Neuronal stem cell (in vitro differentiated cells): Measurements from ENCODE around the gene RNF11.

Source experiments
- DNase-seq: peaks from one replicate; pipeline ENCODE4 v3.0.0-alpha.2; 2013; ENCODE audit warnings: low spot score
- H2AFZ ChIP-seq: one replicate; pipeline ENCODE4 v1.6.1; 2013; ENCODE audit warnings: mild to moderate bottlenecking, low read length, inconsistent platforms
- H2AK5ac ChIP-seq: 2 replicates; pipeline ENCODE4 v1.6.1; 2013; ENCODE audit warnings: low read depth, mild to moderate bottlenecking, inconsistent platforms, low read length, moderate library complexity, mixed read lengths
- H2BK120ac ChIP-seq: 2 replicates; pipeline ENCODE4 v1.6.1; 2013; ENCODE audit warnings: low read depth, mild to moderate bottlenecking, inconsistent platforms, low read length, moderate library complexity, mixed read lengths
- H2BK12ac ChIP-seq: one replicate; pipeline ENCODE4 v1.6.1; 2013; ENCODE audit warnings: low read length, inconsistent platforms
- H2BK15ac ChIP-seq: 2 replicates; pipeline ENCODE4 v1.6.1; 2013; ENCODE audit warnings: mild to moderate bottlenecking, low read length, inconsistent platforms, mixed read lengths
- H2BK5ac ChIP-seq: one replicate; pipeline ENCODE4 v1.6.1; 2013; ENCODE audit warnings: inconsistent platforms, mild to moderate bottlenecking, low read length, moderate library complexity
- H3K14ac ChIP-seq: one replicate; pipeline ENCODE4 v1.6.1; 2013; ENCODE audit warnings: low read length, inconsistent platforms
- H3K18ac ChIP-seq: 2 replicates; pipeline ENCODE4 v1.6.1; 2013; ENCODE audit warnings: low read length, inconsistent platforms
- H3K23ac ChIP-seq: 2 replicates; pipeline ENCODE4 v1.6.1; 2013; ENCODE audit warnings: low read depth, mild to moderate bottlenecking, mixed read lengths, low read length, inconsistent platforms; ENCODE audit not compliant: poor library complexity
- H3K27ac ChIP-seq: replicated peaks from 3 replicates; pipeline ENCODE4 v1.5.1; 2013; ENCODE audit warnings: low read length, inconsistent platforms
- H3K27me3 ChIP-seq, 3 experiments: 2 replicates each; pipeline ENCODE4 v1.6.1; 2013; ENCODE audit warnings: low read length in 3 of 3, mild to moderate bottlenecking in 2 of 3, inconsistent platforms in 1 of 3, low read depth in 1 of 3, mixed read lengths in 1 of 3, moderate library complexity in 1 of 3; ENCODE audit not compliant: control insufficient read depth in 3 of 3, insufficient read depth in 3 of 3
- H3K36me3 ChIP-seq, 2 donors: replicated peaks in 1 of 2; 2 replicates each; pipeline ENCODE4 v1.6.1; 2013; ENCODE audit warnings: low read length in 2 of 2; ENCODE audit not compliant: control insufficient read depth in 2 of 2, insufficient read depth in 2 of 2
- H3K4ac ChIP-seq: 2 replicates; pipeline ENCODE4 v1.6.1; 2013; ENCODE audit warnings: inconsistent platforms, mild to moderate bottlenecking, low read length, moderate library complexity
- H3K4me1 ChIP-seq, 2 donors: 1 replicate in 1 of 2; 2 replicates in 1 of 2; pipeline ENCODE4 v1.6.1; 2013; ENCODE audit warnings: low read length in 2 of 2, low read depth in 1 of 2; ENCODE audit not compliant: control insufficient read depth in 2 of 2, insufficient read depth in 1 of 2
- H3K4me2 ChIP-seq: one replicate; pipeline ENCODE4 v1.6.1; 2013; ENCODE audit warnings: mild to moderate bottlenecking, low read length, inconsistent platforms; ENCODE audit not compliant: insufficient read depth, poor library complexity, severe bottlenecking
- H3K4me3 ChIP-seq, 2 donors: 2 replicates each; pipeline ENCODE4 v1.5.1; 2013; ENCODE audit warnings: low read length in 2 of 2, mild to moderate bottlenecking in 2 of 2, inconsistent platforms in 1 of 2, moderate library complexity in 1 of 2
- H3K79me1 ChIP-seq: one replicate; pipeline ENCODE4 v1.6.1; 2013; ENCODE audit warnings: low read depth, mild to moderate bottlenecking, inconsistent platforms, low read length, moderate library complexity
- H3K9ac ChIP-seq: one replicate; pipeline ENCODE4 v1.6.1; 2013; ENCODE audit warnings: mild to moderate bottlenecking, low read depth, low read length, inconsistent platforms; ENCODE audit not compliant: poor library complexity
- H3K9me3 ChIP-seq, 2 donors: replicated peaks in 1 of 2; 2 replicates each; pipeline versions ENCODE3 to v1.6.1; 2013; ENCODE audit warnings: low read length in 2 of 2, mild to moderate bottlenecking in 2 of 2, inconsistent platforms in 1 of 2, low read depth in 1 of 2, mixed read lengths in 1 of 2, moderate library complexity in 1 of 2; ENCODE audit not compliant: control insufficient read depth in 2 of 2, insufficient read depth in 1 of 2
- H4K8ac ChIP-seq: one replicate; pipeline ENCODE4 v1.6.1; 2013; ENCODE audit warnings: low read depth, mild to moderate bottlenecking, inconsistent platforms, low read length, moderate library complexity
- H4K91ac ChIP-seq: one replicate; pipeline ENCODE4 v1.6.1; 2013; ENCODE audit warnings: low read length, low read depth, mild to moderate bottlenecking, inconsistent platforms; ENCODE audit not compliant: poor library complexity
- WGBS, 2 donors: extraction: QIAGEN DNeasy Blood & Tissue Kit; methylation state at CpG; one replicate each; pipeline ENCODE4 v1.1.7; 2013; ENCODE audit warnings: missing lambda C conversion rate in 2 of 2, mixed read lengths in 1 of 2; ENCODE audit not compliant: insufficient read length in 2 of 2, insufficient replicate concordance in 1 of 2; ENCODE audit errors: extremely low coverage in 2 of 2; 5-methylcytosine and 5-hydroxymethylcytosine counted together

Gene RNF11

GRCh38 chr1:51237351-51238033, 1.4 kb downstream of the RNF11 start:
- peak overlapping the region; percentile 81 for H3K4me2 ChIP-seq
- no peak overlapping the region for H2BK12ac ChIP-seq
- peak overlapping the region; percentile 83 to 94 for H3K4me3 ChIP-seq
- no CpG with 5 or more reads among the region's 9 CpGs for WGBS, 2 donors
- no peak overlapping the region for H4K91ac ChIP-seq
- H3K23ac ChIP-seq, result no peak overlapping the region
- H3K4me1 ChIP-seq, result peaks cover 15 to 24% of the 10 kb centered on the region in 2 donors
- H2BK15ac ChIP-seq, result no peak overlapping the region
- peak overlapping the region; percentile 97 for H3K9ac ChIP-seq
- no peak overlapping the region for H2BK5ac ChIP-seq
- H3K4ac ChIP-seq, result no peak overlapping the region
- no peak for DNase-seq
- no peak overlapping the region for H3K14ac ChIP-seq
- no peaks in the 10 kb centered on the region for H3K27me3 ChIP-seq
- no peak overlapping the region for H2AK5ac ChIP-seq
- H3K18ac ChIP-seq, result no peak overlapping the region
- H2AFZ ChIP-seq, result peak overlapping the region; percentile 89
- H2BK120ac ChIP-seq, result no peak overlapping the region
- no peak overlapping the region for H4K8ac ChIP-seq
- no peak overlapping the region for H3K27ac ChIP-seq
- H3K79me1 ChIP-seq, result peaks cover 5% of the 10 kb centered on the region
- no peaks in the 10 kb centered on the region for H3K9me3 ChIP-seq
- no peaks in the 10 kb centered on the region for H3K36me3 ChIP-seq

- no peak overlapping the region for H2AK5ac ChIP-seq
- no peaks in the 10 kb centered on the region for H3K9me3 ChIP-seq
- no CpG with 5 or more reads among the region's 7 CpGs for WGBS, 2 donors
- peaks cover 0 to 4% of the 10 kb centered on the region in 2 donors for H3K36me3 ChIP-seq
- H4K91ac ChIP-seq, result no peak overlapping the region
- no peak overlapping the region for H3K9ac ChIP-seq
- peaks cover 5% of the 10 kb centered on the region for H3K79me1 ChIP-seq
- H2BK15ac ChIP-seq, result no peak overlapping the region
- H3K4ac ChIP-seq, result no peak overlapping the region
- no peak overlapping the region for H4K8ac ChIP-seq
- no peak overlapping the region for H3K23ac ChIP-seq
- no peak overlapping the region for H2BK5ac ChIP-seq
- H3K27ac ChIP-seq, result peak overlapping the region; percentile 6
- no peaks in the 10 kb centered on the region for H3K27me3 ChIP-seq
- H3K4me1 ChIP-seq, result peaks cover 15 to 24% of the 10 kb centered on the region in 2 donors
- no peak overlapping the region for H2AFZ ChIP-seq
- no peak overlapping the region for H3K18ac ChIP-seq
- peak overlapping the region; percentile 27 to 83 for H3K4me3 ChIP-seq
- peak; percentile 23 for DNase-seq
- H2BK120ac ChIP-seq, result no peak overlapping the region
- H2BK12ac ChIP-seq, result no peak overlapping the region
- H3K14ac ChIP-seq, result no peak overlapping the region
- H3K4me2 ChIP-seq, result peak overlapping the region; percentile 38
These were observed 1.9 kb downstream of the RNF11 start for GRCh38 chr1:51238034-51238403.

- H3K14ac ChIP-seq, result no peak overlapping the region
- peak; percentile 15 for DNase-seq
- peaks cover 12 to 20% of the 10 kb centered on the region in 2 donors for H3K4me1 ChIP-seq
- no peaks in the 10 kb centered on the region for H3K9me3 ChIP-seq
- H3K4me2 ChIP-seq, result no peak overlapping the region
- no peak overlapping the region for H3K9ac ChIP-seq
- H2BK15ac ChIP-seq, result no peak overlapping the region
- H4K8ac ChIP-seq, result no peak overlapping the region
- H2AK5ac ChIP-seq, result no peak overlapping the region
- no CpG with 5 or more reads among the region's 2 CpGs for WGBS, 2 donors
- H3K79me1 ChIP-seq, result peaks cover 5% of the 10 kb centered on the region
- H3K4me3 ChIP-seq, result no peak overlapping the region
- no peak overlapping the region for H3K23ac ChIP-seq
- no peak overlapping the region for H2AFZ ChIP-seq
- H3K4ac ChIP-seq, result no peak overlapping the region
- H4K91ac ChIP-seq, result no peak overlapping the region
- H2BK12ac ChIP-seq, result no peak overlapping the region
- H2BK120ac ChIP-seq, result no peak overlapping the region
- H3K27ac ChIP-seq, result no peak overlapping the region
- no peak overlapping the region for H2BK5ac ChIP-seq
- H3K18ac ChIP-seq, result no peak overlapping the region
- H3K36me3 ChIP-seq, result peaks cover 0 to 5% of the 10 kb centered on the region in 2 donors
- H3K27me3 ChIP-seq, result no peaks in the 10 kb centered on the region
These were observed 4.0 kb downstream of the RNF11 start for GRCh38 chr1:51240084-51240483.

- H4K8ac ChIP-seq, result no peak overlapping the region
- no peak overlapping the region for H3K18ac ChIP-seq
- no peak overlapping the region for H2BK5ac ChIP-seq
- no peak overlapping the region for H3K4me2 ChIP-seq
- H2AFZ ChIP-seq, result no peak overlapping the region
- H3K79me1 ChIP-seq, result peaks cover 4% of the 10 kb centered on the region
- H3K14ac ChIP-seq, result no peak overlapping the region
- H3K27me3 ChIP-seq, result no peaks in the 10 kb centered on the region
- H3K23ac ChIP-seq, result no peak overlapping the region
- no peak overlapping the region for H2BK120ac ChIP-seq
- no peak overlapping the region for H2AK5ac ChIP-seq
- H3K4ac ChIP-seq, result no peak overlapping the region
- no peak overlapping the region for H3K4me3 ChIP-seq
- H3K36me3 ChIP-seq, result peaks cover 0 to 5% of the 10 kb centered on the region in 2 donors
- H3K27ac ChIP-seq, result no peak overlapping the region
- H2BK12ac ChIP-seq, result no peak overlapping the region
- DNase-seq, result no peak
- no peak overlapping the region for H4K91ac ChIP-seq
- no peaks in the 10 kb centered on the region for H3K9me3 ChIP-seq
- H3K4me1 ChIP-seq, result peaks cover 9 to 14% of the 10 kb centered on the region in 2 donors
- WGBS, 2 donors, result no CpG with 5 or more reads among the region's 1 CpG
- no peak overlapping the region for H2BK15ac ChIP-seq
- no peak overlapping the region for H3K9ac ChIP-seq
These were observed 5.0 kb downstream of the RNF11 start for GRCh38 chr1:51241119-51241518.
